SH-SY5Y (cell line): ENCODE data around the gene MTSS2.

Experiments used
- GATA2 ChIP-seq: IDR thresholded peaks from 2 replicates; pipeline ENCODE4 v1.6.1; 2011; ENCODE audit warnings: mild to moderate bottlenecking, low read depth, low read length
- GATA3 ChIP-seq: IDR thresholded peaks from 2 replicates; pipeline ENCODE4 v1.6.1; 2011; ENCODE audit warnings: low read depth, mild to moderate bottlenecking, low read length, moderate library complexity

DNA sequence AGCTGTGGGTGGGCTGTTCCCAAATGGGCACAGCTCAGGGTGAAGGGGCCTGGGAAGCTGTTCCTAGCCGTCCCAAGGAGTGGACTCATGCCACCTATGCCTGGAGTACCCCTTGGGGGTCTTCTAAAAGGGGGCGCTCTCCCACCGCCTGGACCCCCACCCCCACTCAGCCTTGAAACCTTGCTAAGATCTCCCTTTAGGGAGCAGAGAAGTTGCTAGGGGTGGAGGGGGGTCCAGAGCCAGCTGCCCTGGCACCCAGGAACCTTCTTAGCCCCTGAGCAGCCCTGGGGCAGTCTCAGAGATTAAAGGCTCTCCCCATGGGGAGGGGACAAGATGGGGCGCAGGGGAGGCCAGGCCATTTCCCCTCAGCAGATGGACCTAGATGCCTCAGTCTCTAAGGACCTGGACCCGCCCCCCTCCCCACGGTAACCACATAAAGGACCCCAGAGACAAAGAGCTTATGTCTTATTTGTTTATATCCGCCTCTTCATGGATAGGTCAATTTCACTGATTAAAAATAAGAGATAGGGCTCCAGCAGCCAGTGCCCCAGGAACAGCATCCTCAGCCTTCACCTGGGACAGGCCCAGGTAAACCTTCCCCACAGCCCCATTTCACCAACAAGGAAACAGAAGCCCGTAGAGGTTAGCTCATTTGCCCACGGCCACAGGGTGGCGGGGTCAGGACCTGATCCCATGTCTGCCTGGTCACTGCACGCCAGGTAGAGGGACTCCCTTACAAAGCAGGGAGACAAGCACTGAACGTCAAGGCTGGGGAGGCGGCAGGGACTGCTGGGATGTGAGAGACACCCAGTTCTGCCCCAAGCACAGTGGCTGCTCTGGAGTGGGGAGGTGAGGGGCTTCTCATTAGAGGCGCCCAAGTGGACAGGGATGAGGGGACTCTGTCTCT is 3.4 kb downstream of the MTSS2 start:
- no peak for TF ChIP-seq GATA3
- TF ChIP-seq GATA2: no peak
